BLaER1 (cell line): ENCODE measurements around the gene MCF2L.

Experiments
- H3K27ac ChIP-seq: shearing (Covaris generic); formaldehyde crosslinking; 2 replicates; pipeline ENCODE4 v1.8.1; 2022
- H3K27me3 ChIP-seq: shearing (Covaris generic); formaldehyde crosslinking; 2 replicates; pipeline ENCODE4 v1.8.1; 2022
- H3K36me3 ChIP-seq: shearing (Covaris generic); formaldehyde crosslinking; 2 replicates; pipeline ENCODE4 v1.8.1; 2022
- H3K4me1 ChIP-seq: shearing (Covaris generic); formaldehyde crosslinking; 2 replicates; pipeline ENCODE4 v1.8.1; 2022
- H3K4me2 ChIP-seq: shearing (Covaris generic); formaldehyde crosslinking; 2 replicates; pipeline ENCODE4 v1.8.1; 2022
- H3K4me3 ChIP-seq: shearing (Covaris generic); formaldehyde crosslinking; 2 replicates; pipeline ENCODE4 v1.8.1; 2022
- H3K9ac ChIP-seq: shearing (Covaris generic); formaldehyde crosslinking; 2 replicates; pipeline ENCODE4 v1.8.1; 2022
- H3K9me3 ChIP-seq: shearing (Covaris generic); formaldehyde crosslinking; 2 replicates; pipeline ENCODE4 v1.8.1; 2022
- H4K20me1 ChIP-seq: shearing (Covaris generic); formaldehyde crosslinking; 2 replicates; pipeline ENCODE4 v1.8.1; 2022
- Cebpa-rat ChIP-seq: shearing (Covaris generic); IDR thresholded peaks from 2 replicates; pipeline ENCODE4 v1.8.1; 2022

Gene MCF2L

DNA sequence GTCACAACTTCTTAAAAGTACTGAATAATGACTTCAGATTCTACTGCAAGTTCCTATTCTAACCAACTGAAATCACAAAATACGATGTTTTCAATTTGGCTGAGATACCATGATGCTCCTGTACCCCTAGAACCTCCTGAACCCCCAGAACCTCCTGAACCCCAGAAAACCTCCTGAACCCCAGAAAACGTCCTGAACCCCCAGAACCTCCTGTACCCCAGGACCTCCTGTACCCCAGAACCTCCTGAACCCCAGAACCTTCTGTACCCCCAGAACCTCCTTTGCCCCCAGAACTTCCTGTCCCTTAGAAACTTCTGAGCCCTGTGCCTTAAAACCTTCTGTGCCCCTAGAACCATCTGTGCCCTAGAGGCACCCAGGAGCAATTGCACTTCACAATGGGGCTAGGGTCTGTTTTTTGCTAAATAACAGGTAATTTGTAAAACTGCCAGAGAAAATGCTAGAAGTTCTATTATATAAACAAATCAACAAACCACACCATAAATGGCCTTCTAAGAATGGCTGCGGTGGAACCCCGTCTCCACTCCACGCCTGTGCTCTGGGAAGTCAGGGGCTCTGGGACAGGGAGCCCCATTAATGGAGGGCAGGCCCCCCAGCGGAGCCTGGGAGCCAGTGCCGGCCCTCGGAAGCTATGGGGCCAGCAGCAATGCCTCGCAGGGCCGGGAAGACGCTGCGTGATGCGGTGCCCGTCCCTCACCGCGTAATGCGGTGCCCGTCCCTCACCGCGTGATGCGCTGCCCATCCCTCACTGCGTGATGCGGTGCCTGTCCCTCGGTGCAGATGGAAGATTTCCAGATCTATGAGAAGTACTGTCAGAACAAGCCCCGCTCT, 115.3 kb downstream of the MCF2L start:
- Histone ChIP-seq H3K4me2 (no peak overlapping the region), H3K9ac (no peak overlapping the region), H3K27ac (no peak overlapping the region), H3K4me3 (no peak overlapping the region), H3K36me3 (no peaks in the 10 kb centered on the region), H4K20me1 (no peaks in the 10 kb centered on the region), H3K9me3 (no peaks in the 10 kb centered on the region), H3K27me3 (0 out of 2 replicates have a peak, but pooled peaks cover 10% of the 10 kb centered on the region), H3K4me1 (peaks cover 3% of the 10 kb centered on the region)
- TF ChIP-seq Cebpa-rat: no peak

DNA sequence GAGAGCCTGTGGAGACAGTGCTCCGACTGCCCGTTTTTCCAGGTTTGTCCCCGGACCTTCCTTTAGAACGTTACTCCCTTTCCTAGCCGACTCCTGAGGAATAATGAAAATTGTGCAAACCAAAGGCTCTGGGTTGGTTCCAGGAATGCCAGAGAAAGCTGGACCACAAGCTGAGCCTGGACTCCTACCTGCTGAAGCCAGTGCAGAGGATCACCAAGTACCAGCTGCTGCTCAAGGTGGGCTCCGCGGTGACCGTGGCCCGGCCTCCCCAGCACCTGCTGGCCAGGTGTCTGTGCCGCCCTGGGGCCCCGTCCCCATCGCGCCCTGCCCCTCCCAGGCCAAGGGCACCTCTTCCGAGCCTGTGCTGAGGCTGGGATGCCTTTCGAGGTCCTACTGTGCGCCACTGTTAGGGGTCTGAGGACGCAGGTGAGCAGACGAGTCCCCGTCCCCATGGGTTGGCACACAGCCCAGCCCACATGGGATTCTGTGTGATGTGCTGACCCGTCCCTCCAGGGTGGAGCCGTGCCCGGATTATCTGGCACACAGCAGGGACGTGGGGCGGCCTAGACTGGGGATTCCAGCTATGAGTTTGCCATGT, 116.0 kb downstream of the MCF2L start:
- no peak for TF ChIP-seq Cebpa-rat
- Histone ChIP-seq H3K27me3 (0 out of 2 replicates have a peak, but pooled peaks cover 10% of the 10 kb centered on the region), H3K4me2 (no peak overlapping the region)

DNA sequence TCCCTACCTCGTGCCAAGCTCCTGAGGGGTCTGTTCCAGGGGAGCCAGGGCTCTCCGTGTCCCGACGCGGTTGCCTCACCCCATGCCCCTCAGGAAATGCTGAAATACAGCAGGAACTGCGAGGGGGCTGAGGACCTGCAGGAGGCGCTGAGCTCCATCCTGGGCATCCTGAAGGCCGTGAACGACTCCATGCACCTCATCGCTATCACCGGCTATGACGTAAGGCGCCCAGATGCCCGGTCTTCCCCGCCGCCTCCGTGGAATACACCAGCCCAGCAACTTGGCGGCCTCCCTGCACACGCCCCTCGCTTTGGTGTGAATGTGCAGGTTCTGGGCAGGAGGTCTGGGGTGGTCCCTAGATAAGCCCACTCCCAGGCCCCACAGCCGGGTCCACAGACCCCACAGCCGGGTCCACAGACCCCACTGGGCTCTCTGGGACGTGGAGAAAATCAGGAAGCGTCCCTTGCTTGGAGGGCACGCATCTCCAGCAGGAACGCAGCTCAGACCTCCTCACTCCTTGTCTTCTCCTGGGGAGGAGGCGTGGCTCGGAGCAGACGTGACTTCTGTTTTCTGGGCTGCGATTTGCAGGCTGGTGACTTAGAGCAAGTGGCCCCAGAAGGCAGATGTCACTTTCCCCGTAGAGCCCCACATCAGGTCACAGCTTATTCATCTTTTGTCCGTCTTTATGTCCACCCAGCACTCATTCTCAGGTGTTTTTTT, 117.2 kb downstream of the MCF2L start:
- Histone ChIP-seq H3K9me3 (no peaks in the 10 kb centered on the region), H3K27ac (no peak overlapping the region), H3K4me2 (no peak overlapping the region), H3K4me3 (no peak overlapping the region), H3K27me3 (0 out of 2 replicates have a peak, but pooled peaks cover 10% of the 10 kb centered on the region), H3K36me3 (no peaks in the 10 kb centered on the region), H3K9ac (no peak overlapping the region), H3K4me1 (no peaks in the 10 kb centered on the region), H4K20me1 (no peaks in the 10 kb centered on the region)
- no peak for TF ChIP-seq Cebpa-rat

More for the DNA sequence above, 116.0 kb downstream of the MCF2L start:
- H4K20me1 ChIP-seq: no peaks in the 10 kb centered on the region
- H3K9ac ChIP-seq: no peak overlapping the region
- no peaks in the 10 kb centered on the region for H3K4me1 ChIP-seq
- no peak overlapping the region for H3K27ac ChIP-seq
- H3K9me3 ChIP-seq: no peaks in the 10 kb centered on the region
- no peaks in the 10 kb centered on the region for H3K36me3 ChIP-seq
- H3K4me3 ChIP-seq: no peak overlapping the region

- 0 out of 2 replicates have a peak, but pooled peaks cover 15% of the 10 kb centered on the region for H3K27me3 ChIP-seq
- no peak overlapping the region for H3K4me2 ChIP-seq
- H3K4me1 ChIP-seq: no peaks in the 10 kb centered on the region
- no peaks in the 10 kb centered on the region for H3K9me3 ChIP-seq
- no peak for TF ChIP-seq Cebpa-rat
- H3K36me3 ChIP-seq: no peaks in the 10 kb centered on the region
- no peak overlapping the region for H3K4me3 ChIP-seq
- no peak overlapping the region for H3K27ac ChIP-seq
- no peaks in the 10 kb centered on the region for H4K20me1 ChIP-seq
- H3K9ac ChIP-seq: no peak overlapping the region
These were observed 118.2 kb downstream of the MCF2L start for GRCh38 chr13:113086991-113087922.

DNA sequence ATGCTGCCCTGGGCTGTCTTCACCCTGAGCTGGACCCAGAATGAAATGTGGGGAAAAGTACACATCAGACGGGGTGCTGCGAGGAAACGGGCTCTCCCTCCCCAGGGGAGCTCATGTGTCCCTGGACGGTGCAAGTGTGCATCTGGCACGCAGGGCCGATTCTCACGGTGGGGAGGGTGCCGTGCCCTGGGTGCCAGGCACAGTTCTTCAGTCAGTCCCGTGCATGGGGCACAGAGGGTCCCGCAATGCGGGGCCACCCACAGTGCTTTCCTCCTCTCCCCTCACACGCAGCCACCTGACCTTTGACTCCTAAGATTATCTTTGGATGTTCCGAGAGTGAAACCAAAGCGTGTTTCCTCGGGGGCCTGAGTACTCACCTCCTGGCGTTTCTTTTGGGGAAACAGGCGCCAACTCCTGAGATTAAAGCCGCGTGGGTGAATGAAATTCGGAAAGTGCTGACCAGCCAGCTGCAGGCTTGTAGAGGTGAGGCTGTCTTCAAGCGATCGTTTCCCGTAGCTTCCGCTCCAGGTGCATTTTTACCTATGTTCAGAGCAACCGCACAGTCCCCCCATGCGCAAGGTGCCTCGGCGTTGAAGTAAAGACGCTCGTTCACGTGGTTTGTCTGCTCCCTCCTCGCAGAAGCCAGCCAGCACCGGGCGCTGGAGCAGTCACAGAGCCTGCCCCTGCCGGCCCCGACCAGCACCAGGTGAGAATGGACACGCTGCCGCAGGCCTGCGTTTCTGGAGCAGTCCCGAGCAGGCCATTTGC, 119.1 kb downstream of the MCF2L start:
- Histone ChIP-seq H3K27me3 (0 out of 2 replicates have a peak, but pooled peaks cover 15% of the 10 kb centered on the region), H3K4me1 (no peaks in the 10 kb centered on the region), H3K4me3 (no peak overlapping the region), H3K9me3 (no peaks in the 10 kb centered on the region), H3K36me3 (no peaks in the 10 kb centered on the region), H3K27ac (no peak overlapping the region), H3K4me2 (no peak overlapping the region), H4K20me1 (no peaks in the 10 kb centered on the region), H3K9ac (no peak overlapping the region)
- TF ChIP-seq Cebpa-rat: no peak

DNA sequence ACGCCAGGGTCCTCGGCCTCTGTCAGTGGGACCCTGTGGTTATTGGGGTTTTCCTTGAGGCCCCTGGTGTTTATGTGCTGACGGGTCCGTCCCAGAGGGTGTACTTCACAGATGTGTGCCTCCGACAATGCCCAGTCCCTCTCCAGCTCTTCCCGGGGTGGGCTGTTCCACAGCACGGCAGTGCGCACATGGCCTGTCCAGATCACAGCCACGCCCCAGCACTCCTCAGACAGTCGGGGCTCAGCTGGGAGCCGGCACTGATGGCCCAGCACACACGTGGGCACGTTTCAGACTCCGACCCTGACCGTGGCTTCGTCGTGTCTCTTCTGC, 119.6 kb downstream of the MCF2L start:
- Histone ChIP-seq H3K9me3 (no peaks in the 10 kb centered on the region), H3K36me3 (no peaks in the 10 kb centered on the region), H3K27ac (no peak overlapping the region), H4K20me1 (no peaks in the 10 kb centered on the region), H3K4me3 (no peak overlapping the region), H3K9ac (no peak overlapping the region), H3K4me1 (no peaks in the 10 kb centered on the region), H3K27me3 (0 out of 2 replicates have a peak, but pooled peaks cover 15% of the 10 kb centered on the region), H3K4me2 (no peak overlapping the region)
- no peak for TF ChIP-seq Cebpa-rat

GRCh38 chr13:113089693-113090414, 120.8 kb downstream of the MCF2L start:
- no peaks in the 10 kb centered on the region for H3K4me1 ChIP-seq
- H3K27me3 ChIP-seq: peaks cover 15% of the 10 kb centered on the region; the same call in 1 of the 2 replicates
- no peak for TF ChIP-seq Cebpa-rat
- no peak overlapping the region for H3K4me3 ChIP-seq
- H3K27ac ChIP-seq: no peak overlapping the region
- H3K4me2 ChIP-seq: no peak overlapping the region
- no peak overlapping the region for H3K9ac ChIP-seq
- no peaks in the 10 kb centered on the region for H3K36me3 ChIP-seq
- no peaks in the 10 kb centered on the region for H3K9me3 ChIP-seq
- H4K20me1 ChIP-seq: no peaks in the 10 kb centered on the region

GRCh38 chr13:113090415-113090770, 121.4 kb downstream of the MCF2L start:
- peaks cover 15% of the 10 kb centered on the region; the same call in 1 of the 2 replicates for H3K27me3 ChIP-seq
- H3K4me1 ChIP-seq: no peaks in the 10 kb centered on the region
- H3K9me3 ChIP-seq: no peaks in the 10 kb centered on the region
- no peak for TF ChIP-seq Cebpa-rat
- H3K9ac ChIP-seq: no peak overlapping the region
- H3K36me3 ChIP-seq: no peaks in the 10 kb centered on the region
- no peak overlapping the region for H3K27ac ChIP-seq
- no peak overlapping the region for H3K4me3 ChIP-seq
- no peaks in the 10 kb centered on the region for H4K20me1 ChIP-seq
- H3K4me2 ChIP-seq: no peak overlapping the region
